SW 1271 (cell line): ENCODE data around the gene ZNRF4.

Experiments
- DNase-seq, 2 experiments: peaks; one replicate each; lab custom pipeline; 2025; lab: John Stamatoyannopoulos, UW

ZNRF4 gene

DNA sequence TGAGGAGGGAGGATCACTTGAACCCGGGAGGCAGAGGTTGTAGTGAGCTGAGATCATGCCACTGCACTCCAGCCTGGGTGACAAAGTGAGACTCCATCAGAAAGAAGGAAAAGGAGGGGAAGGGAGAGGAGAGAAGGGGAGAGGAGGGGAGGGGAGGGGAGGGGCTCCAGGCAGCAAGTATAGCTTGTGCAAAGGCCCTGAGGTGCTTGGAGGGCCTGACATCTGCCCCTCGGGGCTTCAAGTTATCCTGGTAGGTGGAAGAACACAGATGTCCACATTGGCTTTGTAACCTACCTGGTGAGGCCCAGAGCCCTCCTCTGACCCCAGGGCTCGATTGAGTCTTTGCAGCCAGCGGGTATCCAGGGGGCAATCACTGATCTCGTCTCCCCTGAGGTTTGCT, 11.5 kb upstream of the ZNRF4 start:
- DNase-seq: no peak

- no peak for DNase-seq
Observed at GRCh38 chr19:5444431-5444830, 10.8 kb upstream of the ZNRF4 start.

DNA sequence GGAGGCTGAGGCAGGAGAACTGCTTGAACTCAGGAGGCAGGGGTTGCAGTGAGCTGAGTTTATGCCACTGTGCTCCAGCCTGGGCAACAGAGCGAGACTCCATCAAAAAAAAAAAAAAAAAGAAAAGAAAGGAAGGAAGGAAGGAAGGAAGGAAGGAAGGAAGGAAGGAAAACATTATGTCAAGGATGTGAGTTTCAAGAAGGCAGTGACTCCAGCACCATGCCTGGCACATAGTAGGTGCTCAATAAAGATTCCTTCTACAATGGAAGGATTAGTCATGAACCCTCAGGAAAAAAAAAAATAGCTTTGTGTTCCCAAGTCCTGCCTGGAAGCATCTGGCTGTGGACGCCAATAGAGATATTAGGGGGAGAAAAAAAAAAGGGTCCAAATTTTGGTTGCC, 10.1 kb upstream of the ZNRF4 start:
- no peak for DNase-seq

GRCh38 chr19:5445561-5446055, 9.6 kb upstream of the ZNRF4 start:
- no peak for DNase-seq

GRCh38 chr19:5447700-5448311, 7.4 kb upstream of the ZNRF4 start:
- peak in 1 of 2 experiments; percentile 22 for DNase-seq

GRCh38 chr19:5448374-5448773, 6.8 kb upstream of the ZNRF4 start:
- DNase-seq: no peak

- DNase-seq: no peak
Observed at GRCh38 chr19:5450482-5451126, 4.6 kb upstream of the ZNRF4 start.

DNA sequence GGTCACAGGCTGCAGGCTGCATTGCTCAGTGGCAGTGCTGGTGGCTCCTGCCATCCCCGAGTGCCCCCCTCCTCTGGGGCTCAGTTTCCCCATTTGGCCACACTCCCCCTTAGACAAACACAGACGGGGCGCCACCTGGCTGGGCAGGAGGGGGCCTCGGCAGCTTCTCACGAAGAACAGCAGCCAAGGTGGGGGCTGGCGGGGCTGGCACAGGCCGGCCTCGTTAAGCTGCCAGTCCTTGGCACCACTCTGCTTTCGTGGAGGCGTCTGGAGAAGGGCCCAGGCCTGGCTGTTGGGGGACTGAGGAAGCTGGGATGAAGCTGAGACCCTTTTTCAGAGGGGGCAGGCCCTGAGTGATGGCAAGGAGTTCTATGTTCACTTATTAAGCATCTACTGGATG, 3.7 kb upstream of the ZNRF4 start:
- no peak for DNase-seq

GRCh38 chr19:5452594-5453565, 2.3 kb upstream of the ZNRF4 start:
- DNase-seq: peak in 1 of 2 experiments; percentile 28

GRCh38 chr19:5454743-5455142, 474 bp upstream of the ZNRF4 start:
- no peak for DNase-seq

DNA sequence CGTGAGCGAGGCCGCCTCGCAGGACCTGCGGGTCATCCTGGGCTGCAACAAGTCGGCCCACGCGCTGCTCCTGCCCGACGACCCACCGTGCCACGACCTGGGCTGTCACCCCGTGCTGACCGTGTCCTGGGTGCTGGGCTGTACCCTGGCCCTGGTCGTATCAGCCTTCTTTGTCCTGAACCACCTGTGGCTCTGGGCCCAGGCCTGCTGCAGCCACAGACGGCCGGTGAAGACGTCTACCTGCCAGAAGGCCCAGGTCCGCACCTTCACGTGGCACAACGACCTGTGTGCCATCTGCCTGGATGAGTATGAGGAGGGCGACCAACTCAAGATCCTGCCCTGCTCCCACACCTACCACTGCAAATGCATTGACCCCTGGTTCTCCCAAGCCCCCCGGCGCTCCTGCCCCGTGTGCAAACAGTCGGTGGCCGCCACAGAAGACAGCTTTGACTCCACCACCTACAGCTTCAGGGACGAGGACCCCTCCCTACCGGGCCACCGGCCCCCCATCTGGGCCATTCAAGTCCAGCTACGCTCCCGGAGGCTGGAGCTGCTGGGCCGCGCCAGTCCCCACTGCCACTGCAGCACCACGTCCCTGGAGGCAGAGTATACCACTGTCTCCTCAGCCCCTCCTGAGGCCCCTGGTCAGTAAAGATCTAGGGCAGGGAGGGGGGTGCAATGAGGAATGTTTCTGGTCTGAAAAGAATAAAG, 1.1 kb downstream of the ZNRF4 start:
- DNase-seq: no peak

GRCh38 chr19:5456841-5457200, 1.6 kb downstream of the ZNRF4 start:
- no peak for DNase-seq

- no peak for DNase-seq
Observed at GRCh38 chr19:5457709-5458108, 2.5 kb downstream of the ZNRF4 start.

DNA sequence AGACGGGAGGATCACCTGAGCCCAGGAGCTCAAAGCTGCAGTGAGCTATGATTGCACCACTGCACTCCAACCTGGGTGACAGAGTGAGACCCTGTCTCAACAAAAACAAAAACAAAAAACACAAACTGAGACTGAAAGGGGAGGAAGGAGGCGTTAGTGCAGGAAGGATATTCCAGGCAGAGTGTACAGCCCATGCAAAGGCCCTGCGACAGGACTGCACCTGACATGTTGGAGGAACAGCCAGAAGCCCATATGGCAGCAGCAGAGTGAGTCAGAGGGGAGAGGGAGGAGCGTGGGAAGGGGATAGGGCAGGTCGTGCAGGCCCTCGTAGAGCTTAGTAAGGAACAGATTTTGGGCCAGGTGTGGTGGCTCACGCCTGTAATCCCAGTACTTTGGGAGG, 3.2 kb downstream of the ZNRF4 start:
- DNase-seq: no peak

DNA sequence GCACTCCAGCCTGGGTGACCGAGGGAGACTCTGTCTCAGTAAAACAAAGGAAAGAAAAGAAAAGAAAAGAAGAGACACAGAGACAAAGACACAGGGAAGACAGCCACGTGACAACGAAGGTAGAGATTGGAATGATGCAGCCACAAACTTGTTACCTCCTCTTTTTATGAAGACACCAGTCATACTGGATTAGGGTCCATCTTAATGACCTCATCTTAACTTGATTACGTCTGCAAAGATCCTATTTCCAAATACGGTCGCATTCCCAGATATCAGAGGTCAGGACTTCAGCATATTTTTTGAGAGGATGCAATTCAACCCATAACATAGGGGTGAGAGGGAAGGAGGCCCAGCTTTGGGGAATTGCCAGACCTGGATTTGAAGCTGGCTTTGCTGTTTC, 4.1 kb downstream of the ZNRF4 start:
- no peak for DNase-seq

DNA sequence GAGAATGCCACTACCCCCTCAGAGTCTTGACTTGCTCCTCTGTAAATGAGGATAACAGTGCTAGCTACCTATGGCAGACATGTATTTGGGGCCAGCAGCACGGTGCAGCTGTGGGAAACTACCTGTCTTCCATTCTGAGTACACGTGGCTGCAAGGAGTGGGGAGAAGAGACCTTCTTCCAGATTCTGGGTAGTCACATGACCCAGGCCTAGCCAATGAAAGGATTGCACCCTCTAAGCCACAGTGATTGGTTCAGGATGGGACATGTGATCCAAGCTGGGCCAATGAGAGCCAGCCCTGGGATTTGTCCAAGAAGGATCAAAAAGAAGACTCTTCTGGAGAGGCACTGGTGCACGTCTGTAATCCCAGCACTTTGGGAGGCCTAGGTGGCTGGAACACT, 5.5 kb downstream of the ZNRF4 start:
- no peak for DNase-seq

DNA sequence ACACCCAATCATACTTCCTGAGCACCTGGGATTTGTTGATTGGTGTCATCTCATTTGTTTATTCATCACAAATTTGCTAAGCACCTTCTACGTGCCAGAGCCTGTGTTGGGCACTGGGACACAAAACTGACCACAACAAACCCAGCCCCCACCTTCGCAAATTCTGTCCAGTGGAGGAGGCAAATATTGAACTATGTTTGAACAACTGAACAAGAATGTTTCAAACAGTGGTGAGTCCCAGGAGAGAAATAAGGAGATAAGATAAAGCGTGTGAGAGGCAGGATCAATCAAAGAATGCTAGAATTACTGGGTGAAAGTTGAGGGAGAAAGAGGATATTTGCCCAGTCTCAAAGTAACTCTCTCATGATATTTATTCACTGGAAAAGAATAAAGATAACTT, 8.7 kb downstream of the ZNRF4 start:
- no peak for DNase-seq

DNA sequence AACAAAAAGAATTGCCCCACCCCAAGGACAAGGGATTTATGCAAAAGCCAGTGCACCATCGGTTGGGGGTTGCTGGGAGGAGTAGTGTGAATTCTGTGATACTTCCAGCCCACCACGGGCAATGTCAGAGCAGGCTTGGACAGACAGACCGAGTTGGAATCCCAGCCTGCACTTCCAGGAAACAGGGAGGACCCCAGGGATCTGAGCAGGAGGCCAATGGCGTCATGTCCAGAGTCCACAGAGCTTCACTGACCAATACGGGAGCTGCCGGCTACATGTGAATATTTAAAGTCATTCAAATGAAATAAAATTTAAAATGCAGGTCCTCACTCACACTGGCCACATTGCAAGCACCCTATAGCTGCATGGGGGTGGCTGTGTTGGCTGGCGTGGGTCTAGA, 10.9 kb downstream of the ZNRF4 start:
- DNase-seq: no peak

DNA sequence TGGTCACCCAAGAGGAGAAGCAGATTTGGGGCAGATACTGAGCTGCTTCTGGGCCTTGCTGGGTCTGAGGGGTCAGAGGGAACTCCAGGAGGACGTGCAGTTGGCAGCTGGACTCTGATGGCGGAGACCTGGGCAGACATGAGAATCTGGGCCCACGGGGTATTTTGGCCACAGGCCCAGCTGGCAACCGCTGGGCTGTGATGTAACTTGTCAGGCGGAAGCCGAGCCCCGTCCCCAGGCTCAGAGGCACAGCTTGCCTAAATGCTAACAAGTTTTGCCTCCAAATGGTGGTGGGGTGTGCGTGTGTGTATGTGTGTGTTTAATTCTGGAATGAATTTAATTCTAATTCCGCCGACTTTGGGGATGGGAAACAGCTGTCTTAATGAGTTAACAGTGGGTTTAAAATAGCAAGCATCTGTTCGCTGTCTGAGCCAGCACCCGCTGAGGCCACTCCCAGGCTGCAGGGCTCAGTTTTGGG, 11.6 kb downstream of the ZNRF4 start:
- no peak for DNase-seq

DNA sequence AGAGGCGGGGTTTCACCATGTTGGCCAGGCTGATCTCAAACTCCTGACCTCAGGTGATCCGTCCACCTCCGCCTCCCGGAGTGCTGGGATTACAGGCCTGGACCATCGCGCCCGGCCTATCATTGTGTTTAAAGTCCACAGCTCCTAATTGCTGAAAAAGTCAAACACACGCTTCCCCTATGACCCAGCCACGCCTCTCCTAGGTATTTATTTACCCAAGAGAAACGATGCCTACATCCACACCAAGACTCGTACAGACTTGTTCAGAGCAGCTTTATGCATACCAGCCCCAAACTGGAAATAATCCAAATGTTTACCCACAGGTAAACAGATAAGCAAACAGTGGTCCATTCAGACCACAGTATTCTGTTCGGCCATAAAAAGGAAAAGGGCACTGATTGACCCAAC, 15.1 kb downstream of the ZNRF4 start:
- DNase-seq: no peak

DNA sequence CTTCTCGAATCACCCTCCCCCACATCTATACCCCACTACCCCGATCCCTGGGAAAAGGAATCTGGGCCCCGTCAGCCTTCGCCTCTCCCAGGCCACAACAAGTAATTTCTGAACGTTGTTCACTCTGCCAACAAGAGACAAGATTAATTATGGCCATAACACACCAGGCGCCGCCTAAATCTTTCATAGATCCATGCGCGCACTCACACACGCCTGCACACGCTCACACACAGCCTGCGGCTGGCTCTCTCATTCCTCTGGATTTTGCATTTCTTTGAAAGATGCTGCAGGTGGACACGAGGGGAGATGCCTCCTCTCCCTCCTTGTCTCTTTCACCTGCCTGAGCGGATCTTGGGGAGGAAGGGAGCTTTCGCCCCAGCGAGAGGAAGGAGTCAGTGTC, 17.1 kb downstream of the ZNRF4 start:
- no peak for DNase-seq

GRCh38 chr19:5473646-5474045, 18.4 kb downstream of the ZNRF4 start:
- DNase-seq: no peak
